Measurements from ENCODE around the gene SHB.

The SHB gene

DNA sequence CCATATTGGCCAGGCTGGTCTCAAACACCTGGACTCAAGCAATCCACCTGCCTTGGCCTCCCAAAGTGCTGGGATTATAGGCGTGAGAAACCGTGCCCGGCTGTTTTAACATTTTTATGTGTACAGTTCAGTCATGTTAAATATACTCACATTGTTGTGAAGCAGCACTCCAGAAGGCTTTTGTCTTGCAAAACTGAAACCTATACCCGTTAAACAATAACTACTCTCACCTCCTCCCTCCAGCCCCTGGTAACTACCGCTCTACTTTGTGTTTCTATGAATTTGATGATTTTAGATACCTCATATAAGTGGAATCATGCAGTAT is 23.1 kb upstream of the SHB start:
- intact Hi-C loops (cut with DNase I; ENCODE audit: low total_unique reads): loop anchor here (5.0 kb wide), 1 partner anchor 180 kb away; no protein-coding TSS in a partner anchor
- no peaks in the 10 kb centered on the region for H3K36me3 ChIP-seq
- no peak for TF ChIP-seq CTCF (IDR thresholded peaks at IDR 0.05)

DNA sequence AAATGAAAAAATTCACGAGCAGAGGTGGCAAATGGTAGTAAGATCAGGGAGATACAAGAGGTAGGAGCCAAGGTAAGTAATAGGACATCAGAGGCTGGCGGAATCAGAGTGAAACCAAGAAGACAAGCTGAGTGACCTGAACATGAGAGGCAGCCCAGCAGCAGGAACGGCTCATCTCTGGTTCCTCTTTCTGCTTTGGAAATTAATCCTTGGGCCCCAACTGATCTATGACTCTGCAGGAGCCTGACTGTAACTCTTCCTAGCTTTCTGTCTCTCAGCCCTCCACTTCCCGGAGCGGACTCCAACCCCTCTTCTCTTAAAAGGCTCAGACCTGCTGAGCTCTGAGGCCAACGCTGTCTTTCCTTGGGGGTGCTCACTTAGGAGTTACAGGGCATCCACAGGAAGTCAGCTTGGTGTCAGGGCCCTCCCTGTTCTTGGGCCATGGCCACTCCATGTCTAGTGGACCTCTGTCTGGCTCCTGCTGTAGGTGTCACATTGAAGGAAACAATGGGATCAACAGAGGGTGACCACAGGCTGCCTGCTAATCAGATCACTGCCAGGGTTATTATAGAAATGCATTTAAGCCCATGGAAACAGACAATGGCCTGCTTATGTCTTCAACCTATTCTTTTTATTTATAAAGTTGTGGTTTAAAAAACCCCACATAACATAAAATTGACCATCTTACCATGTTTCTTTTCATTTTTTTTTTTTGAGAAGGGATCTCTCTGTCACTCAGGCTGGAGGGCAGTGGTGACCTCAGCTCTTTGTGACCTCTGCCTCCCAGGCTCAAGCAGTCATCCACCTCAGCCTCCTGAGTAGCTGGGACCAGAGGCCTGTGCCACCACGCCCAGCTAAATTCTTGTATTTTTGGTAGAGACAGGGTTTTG is 22.5 kb upstream of the SHB start:
- Histone ChIP-seq H3K27ac (no peak overlapping the region), H3K4me1 (peaks cover 0 to 6% (median 1%) of the 10 kb centered on the region in 4 donors), H3K9me3 (no peaks in the 10 kb centered on the region), H3K36me3 (no peaks in the 10 kb centered on the region), H3K27me3 (no peaks in the 10 kb centered on the region), H3K4me3 (no peak overlapping the region)
- intact Hi-C loops (cut with DNase I; ENCODE audit: low total_unique reads): loop anchor here (5.0 kb wide), 1 partner anchor 179 kb away; no protein-coding TSS in a partner anchor
- no peak for TF ChIP-seq CTCF (IDR thresholded peaks at IDR 0.05)
- DNase-seq: no peak

More for the DNA sequence above, 23.1 kb upstream of the SHB start:
- no peak overlapping the region for H3K27ac ChIP-seq
- H3K4me3 ChIP-seq: no peak overlapping the region
- DNase-seq: no peak
- peaks cover 0 to 6% (median 1%) of the 10 kb centered on the region in 4 donors for H3K4me1 ChIP-seq
- H3K9me3 ChIP-seq: no peaks in the 10 kb centered on the region
- H3K27me3 ChIP-seq: no peaks in the 10 kb centered on the region

- no peak for DNase-seq
- Histone ChIP-seq H3K36me3 (no peaks in the 10 kb centered on the region), H3K27me3 (no peaks in the 10 kb centered on the region), H3K4me1 (peaks cover 0 to 6% (median 1%) of the 10 kb centered on the region in 4 donors), H3K9me3 (no peaks in the 10 kb centered on the region), H3K27ac (no peak overlapping the region), H3K4me3 (no peak overlapping the region)
- no peak for TF ChIP-seq CTCF (IDR thresholded peaks at IDR 0.05)
- intact Hi-C loops (cut with DNase I; ENCODE audit: low total_unique reads): loop anchor here (5.0 kb wide), 1 partner anchor 178 kb away; no protein-coding TSS in a partner anchor
Measured at GRCh38 chr9:38090170-38090569, 21.1 kb upstream of the SHB start.

DNA sequence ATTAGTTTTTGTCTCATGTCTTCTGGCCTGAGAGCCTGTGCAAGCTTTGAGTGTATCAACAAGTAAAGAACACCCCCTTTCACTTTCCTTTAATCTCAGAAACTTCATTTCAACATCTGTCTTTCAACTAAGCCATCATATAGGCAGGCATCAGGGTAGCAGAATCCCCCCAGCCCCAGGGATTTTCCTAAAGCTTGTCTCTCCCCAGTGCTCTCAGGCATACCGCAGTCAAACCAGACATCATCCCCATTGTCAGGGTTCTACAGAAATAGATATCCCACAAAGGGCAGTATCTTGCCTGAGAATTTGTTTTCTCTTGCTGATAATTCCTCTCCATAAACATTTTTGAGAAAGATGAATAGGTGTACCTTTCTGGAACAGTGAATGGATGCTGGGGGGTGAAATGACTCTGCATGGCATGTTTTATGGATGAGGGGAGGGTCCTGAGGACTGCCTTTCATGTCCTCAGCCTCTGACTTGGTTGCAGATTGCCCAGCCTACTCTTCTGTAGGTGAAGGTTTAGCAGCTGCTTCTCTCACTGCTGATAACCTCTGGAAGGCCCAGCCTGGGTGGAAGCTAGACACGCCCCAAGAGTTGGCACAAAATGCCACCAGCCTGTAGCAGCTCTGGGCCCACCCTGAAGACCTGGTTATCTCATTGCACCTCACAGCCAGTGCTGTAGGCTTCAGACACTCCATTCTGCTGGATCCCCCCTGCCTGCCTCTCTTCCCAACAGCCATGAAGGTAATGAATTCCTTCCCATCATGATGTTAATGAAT is 20.5 kb upstream of the SHB start:
- H3K36me3 ChIP-seq: no peaks in the 10 kb centered on the region
- no peaks in the 10 kb centered on the region for H3K27me3 ChIP-seq
- no peak for TF ChIP-seq CTCF (IDR thresholded peaks at IDR 0.05)
- intact Hi-C loops (cut with DNase I; ENCODE audit: low total_unique reads): loop anchor here (5.0 kb wide), 3 partner anchors 72 to 273 kb away; no protein-coding TSS in a partner anchor
- no peak overlapping the region for H3K4me3 ChIP-seq
- no peak for DNase-seq
- H3K9me3 ChIP-seq: no peaks in the 10 kb centered on the region
- no peak overlapping the region for H3K27ac ChIP-seq
- H3K4me1 ChIP-seq: peaks cover 0 to 6% (median 1%) of the 10 kb centered on the region in 4 donors

- Histone ChIP-seq H3K36me3 (no peaks in the 10 kb centered on the region), H3K27me3 (no peaks in the 10 kb centered on the region), H3K27ac (no peak overlapping the region), H3K4me1 (peaks cover 0 to 8% (median 2%) of the 10 kb centered on the region in 4 donors), H3K4me3 (no peak overlapping the region), H3K9me3 (no peaks in the 10 kb centered on the region)
- TF ChIP-seq CTCF (IDR thresholded peaks at IDR 0.05): peak; percentile 89 to 96
- intact Hi-C loops (cut with DNase I; ENCODE audit: low total_unique reads): loop anchor here (5.0 kb wide), 2 partner anchors 71 to 274 kb away; no protein-coding TSS in a partner anchor
- peak; percentile 70 to 86 for DNase-seq
Measured at GRCh38 chr9:38088006-38088925, 19.2 kb upstream of the SHB start.
